Astrocyte of the cerebellum (primary cell): Measurements from ENCODE around the gene TCF7.

Experiments used
- DNase-seq: peaks from one replicate; pipeline ENCODE4 v3.0.0-alpha.2; 2011; ENCODE audit warnings: low read depth
- H3K4me3 ChIP-seq: 2 replicates; pipeline ENCODE4 v1.5.1; 2011; ENCODE audit warnings: mild to moderate bottlenecking, low read depth, low read length, moderate library complexity
- CTCF ChIP-seq: IDR thresholded peaks from 2 replicates; pipeline ENCODE4 v1.5.1; 2012; ENCODE audit warnings: low read length, low read depth, moderate library complexity, mild to moderate bottlenecking; ENCODE audit errors: missing control alignments
- in situ Hi-C: cut with HindIII; loops from 2 replicates; pipeline ENCODE4 v1.10.0; 2017; ENCODE audit warnings: low sequenced_read_pairs

The TCF7 gene

GRCh38 chr5:134116789-134117761, 2.6 kb downstream of the TCF7 start:
- no peak overlapping the region for H3K4me3 ChIP-seq
- no peak for DNase-seq

GRCh38 chr5:134118212-134118835, 3.8 kb downstream of the TCF7 start:
- no peak for DNase-seq
- no peak for TF ChIP-seq CTCF
- in situ Hi-C loops = no loop called here
- no peak overlapping the region for H3K4me3 ChIP-seq

More at GRCh38 chr5:134116789-134117761, 2.6 kb downstream of the TCF7 start:
- TF ChIP-seq CTCF = no peak
- in situ Hi-C loops = no loop called here

GRCh38 chr5:134119720-134120119, 5.2 kb downstream of the TCF7 start:
- TF ChIP-seq CTCF = no peak
- DNase-seq = no peak
- H3K4me3 ChIP-seq = no peak overlapping the region
- in situ Hi-C loops = no loop called here

GRCh38 chr5:134120386-134121138, 6.1 kb downstream of the TCF7 start:
- DNase-seq = no peak
- no peak for TF ChIP-seq CTCF
- in situ Hi-C loops = no loop called here
- H3K4me3 ChIP-seq = no peak overlapping the region

- DNase-seq = no peak
- in situ Hi-C loops = no loop called here
- no peak overlapping the region for H3K4me3 ChIP-seq
- no peak for TF ChIP-seq CTCF
These were observed 8.0 kb downstream of the TCF7 start for GRCh38 chr5:134122530-134122929.

GRCh38 chr5:134123360-134123759, 8.9 kb downstream of the TCF7 start:
- in situ Hi-C loops = no loop called here
- H3K4me3 ChIP-seq = no peak overlapping the region
- no peak for DNase-seq
- no peak for TF ChIP-seq CTCF
